RWPE1 (cell line): ENCODE measurements around the gene ASIC2.

Experiments used
- CTCF ChIA-PET: fragments of 350-600 bp; sonication (Branson Sonifier 250); formaldehyde crosslinking; extraction: SDS; loops from one replicate; lab custom pipeline; 2021; lab: Yijun Ruan, JAX
- POLR2A ChIA-PET: fragments of 400-600 bp; formaldehyde crosslinking; extraction: SDS; loops from one replicate; lab custom pipeline; 2020; ENCODE audit warnings: antibody characterized with exemption; ENCODE audit not compliant: low non-redundant PET; lab: Yijun Ruan, JAX
- DNase-seq: peaks from one replicate; pipeline ENCODE4 v3.0.0; 2012; ENCODE audit warnings: low spot score
- H3K27ac ChIP-seq: fragments of 450-650 bp; 2 replicates; pipeline ENCODE4 v1.5.1; 2017
- CTCF ChIP-seq: fragments of 450-650 bp; conservative IDR thresholded peaks from 2 replicates; pipeline ENCODE4 v1.5.1; 2017; ENCODE audit warnings: low read depth, mild to moderate bottlenecking

ASIC2 gene

GRCh38 chr17:33012522-33013033 is 280.5 kb downstream of the ASIC2 start:
- POLR2A ChIA-PET: no interaction called here
- peak overlapping the region; percentile 71 for H3K27ac ChIP-seq
- TF ChIP-seq CTCF: no peak
- CTCF ChIA-PET: interaction anchor here (0.5 to 0.6 kb wide), 2 partner anchors 7 to 14 kb away, joined by 4 to 5 read pairs; no protein-coding TSS in a partner anchor
- peak; percentile 86 for DNase-seq

GRCh38 chr17:33009636-33010035 is 283.5 kb downstream of the ASIC2 start:
- DNase-seq: no peak
- no peak overlapping the region for H3K27ac ChIP-seq
- CTCF ChIA-PET: interaction anchor here (1.5 kb wide), 1 partner anchor 11 kb away, joined by 8 read pairs; no protein-coding TSS in a partner anchor
- POLR2A ChIA-PET: no interaction called here
- TF ChIP-seq CTCF: no peak

GRCh38 chr17:33007186-33007585 is 285.9 kb downstream of the ASIC2 start:
- no peak for TF ChIP-seq CTCF
- CTCF ChIA-PET: no interaction called here
- DNase-seq: no peak
- POLR2A ChIA-PET: no interaction called here
- no peak overlapping the region for H3K27ac ChIP-seq

- no peak overlapping the region for H3K27ac ChIP-seq
- ChIA-PET CTCF (interaction anchor here (1.0 kb wide), 1 partner anchor 219 kb away, joined by 3 read pairs; no protein-coding TSS in a partner anchor), POLR2A (no interaction called here)
- no peak for DNase-seq
- TF ChIP-seq CTCF: no peak
Measured at GRCh38 chr17:33002246-33002645, 290.8 kb downstream of the ASIC2 start.

- no peak for DNase-seq
- POLR2A ChIA-PET: no interaction called here
- no peak overlapping the region for H3K27ac ChIP-seq
- CTCF ChIA-PET: interaction anchor here (1.0 to 1.9 kb wide), 4 partner anchors 11 to 377 kb away, joined by 4 to 8 read pairs (median 5); partner anchors contain the start of gene MYO1D
- TF ChIP-seq CTCF: no peak
Measured at GRCh38 chr17:32998887-32999228, 294.2 kb downstream of the ASIC2 start.

- peak; percentile 65 for DNase-seq
- no peak overlapping the region for H3K27ac ChIP-seq
- peak; percentile 90 for TF ChIP-seq CTCF
- CTCF ChIA-PET: interaction anchor here (0.5 to 1.9 kb wide), 19 partner anchors 11 to 378 kb away, joined by 3 to 8 read pairs (median 4); partner anchors contain the start of gene MYO1D
- POLR2A ChIA-PET: no interaction called here
Measured at GRCh38 chr17:32998111-32998886, 294.8 kb downstream of the ASIC2 start.
